Omental fat pad (tissue), 4 donors: ENCODE measurements around the gene RRP36. TPM values are rescaled to one million over a fixed set of nuclear protein-coding genes. Genes with fewer than 3 reads are reported as not detected.
"Not testable (repeated sequence)": the region's sequence is repeated elsewhere in the genome, so short reads cannot be mapped to it uniquely, and the experiment has no call there.

Source experiments
- ATAC-seq: fragments of 150-250 bp; one replicate; pipeline ENCODE4 v1.9.1; 2016; ENCODE audit warnings: mild to moderate bottlenecking, moderate library complexity; ENCODE audit not compliant: low FRiP score
- DNase-seq: peaks from one replicate; pipeline ENCODE4 v3.0.0-alpha.2; 2019; ENCODE audit warnings: low spot score
- total RNA-seq, 4 donors: library from RNA; depleted of rRNA; stranded (reverse); fragments of >200 nt; gene quantifications; one replicate each; pipeline ENCODE4 v1.1.0, GENCODE V29; 2016
- TF ChIP-seq, protein P1 (sequence below), 3 donors: fragments of 450-650 bp; IDR thresholded peaks; one replicate each; pipeline ENCODE4 v1.5.1; 2016 to 2017; ENCODE audit warnings: antibody characterized with exemption in 3 of 3, mild to moderate bottlenecking in 3 of 3, moderate library complexity in 2 of 3

Gene RRP36
- total RNA-seq, 4 donors from 2014 or later = 44.1 to 54.2 (median 48.7) TPM

DNA sequence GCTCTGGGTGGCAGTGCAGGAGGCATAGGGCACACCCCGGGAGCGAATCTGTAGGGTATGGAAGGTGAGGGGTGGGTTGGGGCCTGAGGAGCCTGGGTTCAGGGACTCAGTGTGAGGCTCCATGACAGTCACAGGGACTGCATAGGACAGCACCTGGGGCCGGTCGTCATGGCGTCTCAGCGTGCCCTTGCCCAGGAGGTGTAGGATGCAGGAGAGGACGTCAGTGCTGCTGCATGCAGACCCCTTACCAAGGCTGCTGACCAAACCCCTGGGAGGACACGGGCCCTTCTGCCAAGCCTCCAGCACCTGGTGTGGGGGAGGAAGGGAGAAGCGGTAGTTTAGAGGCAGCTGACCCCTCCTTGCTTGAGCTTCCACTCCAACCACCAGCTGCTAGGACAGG is 16.3 kb downstream of the RRP36 start:
- DNase-seq = no peak
- TF ChIP-seq, protein P1, sequence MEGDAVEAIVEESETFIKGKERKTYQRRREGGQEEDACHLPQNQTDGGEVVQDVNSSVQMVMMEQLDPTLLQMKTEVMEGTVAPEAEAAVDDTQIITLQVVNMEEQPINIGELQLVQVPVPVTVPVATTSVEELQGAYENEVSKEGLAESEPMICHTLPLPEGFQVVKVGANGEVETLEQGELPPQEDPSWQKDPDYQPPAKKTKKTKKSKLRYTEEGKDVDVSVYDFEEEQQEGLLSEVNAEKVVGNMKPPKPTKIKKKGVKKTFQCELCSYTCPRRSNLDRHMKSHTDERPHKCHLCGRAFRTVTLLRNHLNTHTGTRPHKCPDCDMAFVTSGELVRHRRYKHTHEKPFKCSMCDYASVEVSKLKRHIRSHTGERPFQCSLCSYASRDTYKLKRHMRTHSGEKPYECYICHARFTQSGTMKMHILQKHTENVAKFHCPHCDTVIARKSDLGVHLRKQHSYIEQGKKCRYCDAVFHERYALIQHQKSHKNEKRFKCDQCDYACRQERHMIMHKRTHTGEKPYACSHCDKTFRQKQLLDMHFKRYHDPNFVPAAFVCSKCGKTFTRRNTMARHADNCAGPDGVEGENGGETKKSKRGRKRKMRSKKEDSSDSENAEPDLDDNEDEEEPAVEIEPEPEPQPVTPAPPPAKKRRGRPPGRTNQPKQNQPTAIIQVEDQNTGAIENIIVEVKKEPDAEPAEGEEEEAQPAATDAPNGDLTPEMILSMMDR (IDR thresholded peaks at IDR 0.05) = no peak

GRCh38 chr6:43038727-43039126 is 17.3 kb downstream of the RRP36 start:
- ATAC-seq (no peak), DNase-seq (no peak)
- TF ChIP-seq, protein P1 (IDR thresholded peaks at IDR 0.05) = no peak

More for the DNA sequence above, 16.3 kb downstream of the RRP36 start:
- ATAC-seq = no peak

GRCh38 chr6:43040542-43041257 is 19.3 kb downstream of the RRP36 start:
- no peak for ATAC-seq
- TF ChIP-seq, protein P1 (IDR thresholded peaks at IDR 0.05) = no peak
- DNase-seq = no peak

GRCh38 chr6:43041475-43041874 is 20.1 kb downstream of the RRP36 start:
- not testable (repeated sequence) for ATAC-seq

DNA sequence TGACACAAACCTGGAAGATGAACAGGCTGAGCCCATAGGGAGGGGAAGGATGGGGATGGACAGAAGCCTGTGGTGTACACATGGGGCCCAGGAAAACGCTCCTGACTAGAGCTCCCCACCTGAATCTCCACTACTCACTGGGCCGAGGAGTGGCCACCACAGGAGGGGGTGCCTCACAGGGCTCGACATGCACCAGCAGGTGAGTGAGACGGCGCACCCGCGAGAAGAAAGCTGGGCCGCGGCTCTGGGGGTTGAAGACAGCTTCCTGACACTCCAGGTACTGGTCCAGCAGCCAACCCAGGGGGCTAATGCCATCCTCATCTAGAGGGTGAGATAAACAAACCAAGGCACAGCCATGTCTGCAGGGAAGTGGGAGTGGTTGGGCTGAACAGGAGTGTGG is 21.9 kb downstream of the RRP36 start:
- TF ChIP-seq, protein P1 (IDR thresholded peaks at IDR 0.05) = no peak
- ATAC-seq = no peak
- no peak for DNase-seq

More at GRCh38 chr6:43041475-43041874, 20.1 kb downstream of the RRP36 start:
- not testable (repeated sequence) for DNase-seq

GRCh38 chr6:43045371-43045930 is 24.0 kb downstream of the RRP36 start:
- TF ChIP-seq, protein P1 (IDR thresholded peaks at IDR 0.05) = no peak
- no peak for ATAC-seq
- DNase-seq = no peak

GRCh38 chr6:43047998-43048397 is 26.6 kb downstream of the RRP36 start:
- TF ChIP-seq, protein P1 (IDR thresholded peaks at IDR 0.05) = no peak
- ATAC-seq (no peak), DNase-seq (no peak)
